Activated CD4-positive, alpha-beta T cell treated with anti-CD3 and anti-CD28 coated beads, Interleukin-2, amount 10 ng/mL, durations not matched to agents 24 days and 14 days (primary cell): ENCODE data around the gene TOP3B. TPM values are rescaled to one million over a fixed set of nuclear protein-coding genes. Genes with fewer than 3 reads are reported as not detected.

ENCODE experiments used
- DNase-seq: peaks from one replicate; pipeline ENCODE4 v3.0.0; 2022
- H3K27ac Mint-ChIP-seq: one replicate; pipeline ENCODE4 v1.8.0; 2022; ENCODE audit warnings: mild to moderate bottlenecking, mixed read lengths
- H3K27me3 Mint-ChIP-seq: one replicate; pipeline ENCODE4 v1.8.0; 2022; ENCODE audit warnings: mixed read lengths
- H3K36me3 Mint-ChIP-seq: one replicate; pipeline ENCODE4 v1.8.0; 2022; ENCODE audit warnings: low read depth, mild to moderate bottlenecking, mixed read lengths
- H3K4me1 Mint-ChIP-seq: one replicate; pipeline ENCODE4 v1.8.0; 2021; ENCODE audit warnings: mixed read lengths
- H3K4me3 Mint-ChIP-seq: one replicate; pipeline ENCODE4 v1.8.0; 2022; ENCODE audit warnings: mild to moderate bottlenecking, moderate library complexity, mixed read lengths
- H3K9me3 Mint-ChIP-seq: one replicate; pipeline ENCODE4 v1.8.0; 2021; ENCODE audit warnings: mixed read lengths
- intact Hi-C: fragments of 100-400 bp; cut with micrococcal nuclease; formaldehyde crosslinking; loops from one replicate; pipeline ENCODE4 v1.15.1; 2023
- total RNA-seq: library from RNA; stranded (reverse); gene quantifications from 2 replicates; pipeline ENCODE4 v1.2.3, GENCODE V29; 2022

The TOP3B gene
- total RNA-seq, 1 donor from 2014 or later: 48.6 TPM

- intact Hi-C loops: no loop called here
- no peaks in the 10 kb centered on the region for H3K9me3 Mint-ChIP-seq
- H3K27me3 Mint-ChIP-seq: no peaks in the 10 kb centered on the region
- H3K4me1 Mint-ChIP-seq: peaks cover 13% of the 10 kb centered on the region
- no peak overlapping the region for H3K27ac Mint-ChIP-seq
- H3K36me3 Mint-ChIP-seq: peaks cover 2% of the 10 kb centered on the region
- DNase-seq: no peak
- H3K4me3 Mint-ChIP-seq: peak overlapping the region; percentile 12
Measured at GRCh38 chr22:21980547-21980946, 2.0 kb downstream of the TOP3B start.

- no peak for DNase-seq
- no peak overlapping the region for H3K27ac Mint-ChIP-seq
- no peak overlapping the region for H3K4me3 Mint-ChIP-seq
- peaks cover 9% of the 10 kb centered on the region for H3K36me3 Mint-ChIP-seq
- intact Hi-C loops: no loop called here
- H3K4me1 Mint-ChIP-seq: peaks cover 13% of the 10 kb centered on the region
- H3K27me3 Mint-ChIP-seq: no peaks in the 10 kb centered on the region
- H3K9me3 Mint-ChIP-seq: no peaks in the 10 kb centered on the region
Measured at GRCh38 chr22:21978564-21979386, 3.8 kb downstream of the TOP3B start.

- H3K36me3 Mint-ChIP-seq: peaks cover 16% of the 10 kb centered on the region
- no peak overlapping the region for H3K27ac Mint-ChIP-seq
- H3K4me3 Mint-ChIP-seq: no peak overlapping the region
Measured at GRCh38 chr22:21977814-21978213, 4.8 kb downstream of the TOP3B start.

GRCh38 chr22:21975854-21976345, 6.7 kb downstream of the TOP3B start:
- Mint-ChIP-seq H3K27me3 (no peaks in the 10 kb centered on the region), H3K27ac (no peak overlapping the region), H3K4me1 (peaks cover 3% of the 10 kb centered on the region), H3K9me3 (no peaks in the 10 kb centered on the region), H3K36me3 (peaks cover 28% of the 10 kb centered on the region), H3K4me3 (no peak overlapping the region)
- no peak for DNase-seq
- intact Hi-C loops: no loop called here

More at GRCh38 chr22:21977814-21978213, 4.8 kb downstream of the TOP3B start:
- no peaks in the 10 kb centered on the region for H3K9me3 Mint-ChIP-seq
- H3K27me3 Mint-ChIP-seq: no peaks in the 10 kb centered on the region
- intact Hi-C loops: no loop called here
- peaks cover 13% of the 10 kb centered on the region for H3K4me1 Mint-ChIP-seq
- no peak for DNase-seq

- no peak for DNase-seq
- H3K27ac Mint-ChIP-seq: no peak overlapping the region
- peaks cover 33% of the 10 kb centered on the region for H3K36me3 Mint-ChIP-seq
- H3K9me3 Mint-ChIP-seq: no peaks in the 10 kb centered on the region
- H3K27me3 Mint-ChIP-seq: no peaks in the 10 kb centered on the region
- intact Hi-C loops: no loop called here
- H3K4me1 Mint-ChIP-seq: no peaks in the 10 kb centered on the region
- H3K4me3 Mint-ChIP-seq: no peak overlapping the region
Measured at GRCh38 chr22:21975273-21975672, 7.3 kb downstream of the TOP3B start.

GRCh38 chr22:21974058-21974649, 8.4 kb downstream of the TOP3B start:
- intact Hi-C loops: no loop called here
- no peak overlapping the region for H3K27ac Mint-ChIP-seq
- H3K4me3 Mint-ChIP-seq: no peak overlapping the region
- H3K36me3 Mint-ChIP-seq: peaks cover 35% of the 10 kb centered on the region
- H3K9me3 Mint-ChIP-seq: no peaks in the 10 kb centered on the region
- H3K27me3 Mint-ChIP-seq: no peaks in the 10 kb centered on the region
- DNase-seq: no peak
- no peaks in the 10 kb centered on the region for H3K4me1 Mint-ChIP-seq

GRCh38 chr22:21972806-21973205, 9.8 kb downstream of the TOP3B start:
- no peaks in the 10 kb centered on the region for H3K9me3 Mint-ChIP-seq
- peaks cover 42% of the 10 kb centered on the region for H3K36me3 Mint-ChIP-seq
- no peaks in the 10 kb centered on the region for H3K27me3 Mint-ChIP-seq
- H3K27ac Mint-ChIP-seq: no peak overlapping the region
- no peak for DNase-seq
- no peaks in the 10 kb centered on the region for H3K4me1 Mint-ChIP-seq
- intact Hi-C loops: no loop called here
- no peak overlapping the region for H3K4me3 Mint-ChIP-seq

GRCh38 chr22:21972293-21972779, 10.3 kb downstream of the TOP3B start:
- Mint-ChIP-seq H3K9me3 (no peaks in the 10 kb centered on the region), H3K27me3 (no peaks in the 10 kb centered on the region), H3K27ac (no peak overlapping the region), H3K4me1 (no peaks in the 10 kb centered on the region), H3K36me3 (peaks cover 45% of the 10 kb centered on the region), H3K4me3 (no peak overlapping the region)
- DNase-seq: peak; percentile 86
- intact Hi-C loops: no loop called here

- Mint-ChIP-seq H3K36me3 (peaks cover 48% of the 10 kb centered on the region), H3K9me3 (no peaks in the 10 kb centered on the region), H3K27me3 (no peaks in the 10 kb centered on the region), H3K4me1 (no peaks in the 10 kb centered on the region), H3K4me3 (no peak overlapping the region), H3K27ac (no peak overlapping the region)
- DNase-seq: no peak
- intact Hi-C loops: no loop called here
Measured at GRCh38 chr22:21971858-21972275, 10.7 kb downstream of the TOP3B start.

- no peak for DNase-seq
- H3K27ac Mint-ChIP-seq: no peak overlapping the region
- no peaks in the 10 kb centered on the region for H3K4me1 Mint-ChIP-seq
Measured at GRCh38 chr22:21970800-21971617, 11.6 kb downstream of the TOP3B start.

GRCh38 chr22:21970037-21970799, 12.4 kb downstream of the TOP3B start:
- Mint-ChIP-seq H3K27me3 (no peaks in the 10 kb centered on the region), H3K4me1 (no peaks in the 10 kb centered on the region), H3K4me3 (no peak overlapping the region), H3K36me3 (peaks cover 52% of the 10 kb centered on the region), H3K9me3 (no peaks in the 10 kb centered on the region), H3K27ac (no peak overlapping the region)
- intact Hi-C loops: no loop called here
- DNase-seq: no peak

More at GRCh38 chr22:21970800-21971617, 11.6 kb downstream of the TOP3B start:
- Mint-ChIP-seq H3K36me3 (peaks cover 53% of the 10 kb centered on the region), H3K9me3 (no peaks in the 10 kb centered on the region), H3K27me3 (no peaks in the 10 kb centered on the region), H3K4me3 (no peak overlapping the region)
- intact Hi-C loops: no loop called here

- intact Hi-C loops: no loop called here
- no peaks in the 10 kb centered on the region for H3K9me3 Mint-ChIP-seq
- H3K4me3 Mint-ChIP-seq: no peak overlapping the region
- H3K27me3 Mint-ChIP-seq: no peaks in the 10 kb centered on the region
- DNase-seq: no peak
- H3K36me3 Mint-ChIP-seq: peaks cover 48% of the 10 kb centered on the region
- H3K27ac Mint-ChIP-seq: no peak overlapping the region
- H3K4me1 Mint-ChIP-seq: no peaks in the 10 kb centered on the region
Measured at GRCh38 chr22:21968452-21969129, 14.0 kb downstream of the TOP3B start.
